Keratinocyte (primary cell): Measurements from ENCODE around the gene ZNF219.

ENCODE experiments used
- EZH2 ChIP-seq: IDR thresholded peaks from one replicate; pipeline ENCODE4 v1.6.1; 2012; ENCODE audit warnings: inconsistent platforms, mild to moderate bottlenecking, low read length, moderate library complexity
- TF ChIP-seq, protein P1 (sequence below), 3 experiments: IDR thresholded peaks in 1 of 3; conservative IDR thresholded peaks in 1 of 3; optimal IDR thresholded peaks in 1 of 3; 2 replicates in 2 of 3; 3 replicates in 1 of 3; pipeline versions ENCODE3 to v1.5.1; 2011; ENCODE audit warnings: low read length in 3 of 3, mild to moderate bottlenecking in 3 of 3, moderate library complexity in 2 of 3, control low read depth in 1 of 3, inconsistent platforms in 1 of 3; ENCODE audit not compliant: insufficient read depth in 2 of 3; ENCODE audit errors: extremely low read depth in 1 of 3

DNA sequence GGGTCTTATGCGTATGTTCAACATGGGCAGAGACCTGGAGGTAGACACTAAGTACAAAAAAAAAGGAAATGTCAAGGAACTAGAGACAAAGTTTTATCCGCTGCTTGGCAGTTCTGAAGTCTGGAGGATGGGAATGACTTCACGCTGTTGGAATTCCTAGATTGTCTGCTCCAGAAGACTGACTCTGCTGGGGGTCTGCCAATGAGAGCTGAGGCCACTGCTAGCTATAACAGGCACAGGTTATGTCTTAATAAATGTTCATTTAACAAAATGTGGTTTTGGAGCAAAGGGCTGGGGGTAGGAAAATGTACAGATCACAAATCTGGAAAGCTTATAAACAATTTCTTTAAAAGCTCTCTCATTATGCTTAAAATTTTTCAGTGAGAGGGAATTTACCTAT, 35.0 kb downstream of the ZNF219 start:
- TF ChIP-seq, protein P1, sequence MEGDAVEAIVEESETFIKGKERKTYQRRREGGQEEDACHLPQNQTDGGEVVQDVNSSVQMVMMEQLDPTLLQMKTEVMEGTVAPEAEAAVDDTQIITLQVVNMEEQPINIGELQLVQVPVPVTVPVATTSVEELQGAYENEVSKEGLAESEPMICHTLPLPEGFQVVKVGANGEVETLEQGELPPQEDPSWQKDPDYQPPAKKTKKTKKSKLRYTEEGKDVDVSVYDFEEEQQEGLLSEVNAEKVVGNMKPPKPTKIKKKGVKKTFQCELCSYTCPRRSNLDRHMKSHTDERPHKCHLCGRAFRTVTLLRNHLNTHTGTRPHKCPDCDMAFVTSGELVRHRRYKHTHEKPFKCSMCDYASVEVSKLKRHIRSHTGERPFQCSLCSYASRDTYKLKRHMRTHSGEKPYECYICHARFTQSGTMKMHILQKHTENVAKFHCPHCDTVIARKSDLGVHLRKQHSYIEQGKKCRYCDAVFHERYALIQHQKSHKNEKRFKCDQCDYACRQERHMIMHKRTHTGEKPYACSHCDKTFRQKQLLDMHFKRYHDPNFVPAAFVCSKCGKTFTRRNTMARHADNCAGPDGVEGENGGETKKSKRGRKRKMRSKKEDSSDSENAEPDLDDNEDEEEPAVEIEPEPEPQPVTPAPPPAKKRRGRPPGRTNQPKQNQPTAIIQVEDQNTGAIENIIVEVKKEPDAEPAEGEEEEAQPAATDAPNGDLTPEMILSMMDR (optimal IDR thresholded peaks at IDR 0.05 in 1 of 3, IDR thresholded peaks at IDR 0.05 in 1 of 3, conservative IDR thresholded peaks at IDR 0.05 in 1 of 3; ENCODE audit: extremely low read depth in 1 of 3, insufficient read depth in 2 of 3, low read length in 3 of 3): no peak
- TF ChIP-seq EZH2: no peak
